COR-L47 (cell line): Measurements from ENCODE around the gene SLC7A6.

ENCODE experiments used
- DNase-seq: peaks from one replicate; lab custom pipeline; 2025; lab: John Stamatoyannopoulos, UW

Gene SLC7A6

GRCh38 chr16:68257251-68257905, 6.9 kb upstream of the SLC7A6 start:
- peak; percentile 30 for DNase-seq

GRCh38 chr16:68257906-68258800, 6.2 kb upstream of the SLC7A6 start:
- no peak for DNase-seq

GRCh38 chr16:68259007-68259825, 5.1 kb upstream of the SLC7A6 start:
- no peak for DNase-seq

GRCh38 chr16:68263559-68264127, 683 bp upstream of the SLC7A6 start:
- no peak for DNase-seq

GRCh38 chr16:68265078-68265920, 973 bp downstream of the SLC7A6 start:
- no peak for DNase-seq

GRCh38 chr16:68267612-68268405, 3.5 kb downstream of the SLC7A6 start:
- DNase-seq, result no peak

- DNase-seq, result no peak
Observed at GRCh38 chr16:68269793-68270192, 5.5 kb downstream of the SLC7A6 start.

- DNase-seq, result no peak
Observed at GRCh38 chr16:68270353-68270752, 6.0 kb downstream of the SLC7A6 start.

- DNase-seq, result peak; percentile 71
Observed at GRCh38 chr16:68272507-68273209, 8.3 kb downstream of the SLC7A6 start.

- DNase-seq, result no peak
Observed at GRCh38 chr16:68273459-68273858, 9.1 kb downstream of the SLC7A6 start.

GRCh38 chr16:68273896-68274295, 9.6 kb downstream of the SLC7A6 start:
- DNase-seq, result no peak

- DNase-seq, result no peak
Observed at GRCh38 chr16:68274441-68274840, 10.1 kb downstream of the SLC7A6 start.

GRCh38 chr16:68275611-68276191, 11.4 kb downstream of the SLC7A6 start:
- no peak for DNase-seq

GRCh38 chr16:68276223-68276622, 11.9 kb downstream of the SLC7A6 start:
- no peak for DNase-seq

- DNase-seq, result no peak
Observed at GRCh38 chr16:68279726-68280558, 15.6 kb downstream of the SLC7A6 start.

- no peak for DNase-seq
Observed at GRCh38 chr16:68281368-68282063, 17.2 kb downstream of the SLC7A6 start.

GRCh38 chr16:68282064-68282452, 17.7 kb downstream of the SLC7A6 start:
- DNase-seq, result no peak

- no peak for DNase-seq
Observed at GRCh38 chr16:68283346-68283745, 19.0 kb downstream of the SLC7A6 start.
